ENCODE results near the gene PRKCE. TPM values are rescaled to one million over a fixed set of nuclear protein-coding genes. Genes with fewer than 3 reads are reported as not detected.

The PRKCE gene
- polyA plus RNA-seq, 3 donors, result 1.3 to 7.7 (median 2.3) TPM

DNA sequence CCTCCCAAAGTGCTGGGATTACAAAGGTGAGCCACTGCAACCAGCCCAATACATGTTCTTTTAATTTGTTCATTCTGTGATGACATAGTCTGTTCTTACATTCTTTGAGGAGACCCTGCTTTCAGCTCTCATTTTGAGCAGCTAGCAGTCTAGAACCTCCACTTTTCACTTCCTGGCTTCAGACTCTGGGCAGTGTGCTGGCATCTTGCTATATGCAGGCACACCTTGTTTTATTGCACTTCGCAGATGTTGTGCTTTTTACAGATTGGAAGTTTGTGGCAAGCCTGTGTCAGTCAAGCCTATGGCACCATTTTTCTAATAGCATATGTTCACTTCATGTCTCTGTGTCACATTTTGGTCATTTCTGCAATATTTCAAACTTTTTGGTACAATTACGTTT lies 72.4 kb downstream of the PRKCE start:
- H3K36me3 Mint-ChIP-seq, result peaks cover 0 to 7% of the 10 kb centered on the region in 2 donors
- Histone ChIP-seq H3K4me3 (replicated peaks in 1 of 3; ENCODE audit: low read depth in 2 of 3, low read length in 3 of 3) (no peak overlapping the region), H3K36me3 (replicated peaks in 1 of 2; ENCODE audit: control insufficient read depth in 1 of 2, insufficient read depth in 2 of 2, low read length in 2 of 2) (no peaks in the 10 kb centered on the region), H4K20me1 (ENCODE audit: insufficient read depth, low read length) (no peaks in the 10 kb centered on the region), H3K4me2 (replicated peaks; ENCODE audit: extremely low read depth, low read length, poor library complexity, severe bottlenecking) (no peak overlapping the region), H3K27ac (ENCODE audit: low read depth in 1 of 2, low read length in 2 of 2) (peak overlapping the region in 1 of 2 donors; percentile 75), H3K9me3 (replicated peaks in 1 of 2; ENCODE audit: control insufficient read depth in 1 of 2, insufficient read depth in 1 of 2, low read length in 2 of 2) (no peaks in the 10 kb centered on the region), H3K79me2 (ENCODE audit: insufficient read depth, low read length) (no peaks in the 10 kb centered on the region), H3K27me3 (ENCODE audit: control insufficient read depth in 2 of 2, insufficient read depth in 2 of 2, low read length in 2 of 2) (no peaks in the 10 kb centered on the region), H3K4me1 (ENCODE audit: control insufficient read depth in 1 of 2, insufficient read depth in 2 of 2, low read length in 2 of 2) (peaks cover 46 to 49% of the 10 kb centered on the region in 2 donors), H2AFZ (ENCODE audit: insufficient read depth, low read depth, low read length, poor library complexity, severe bottlenecking) (no peak overlapping the region), H3K9ac (ENCODE audit: insufficient read depth, low read length, poor library complexity, severe bottlenecking) (no peak overlapping the region)
- no peak overlapping the region for H3K4me3 Mint-ChIP-seq
- peak overlapping the region; percentile 15 to 88 (median 60) for H3K27ac Mint-ChIP-seq
- TF ChIP-seq, protein P1, sequence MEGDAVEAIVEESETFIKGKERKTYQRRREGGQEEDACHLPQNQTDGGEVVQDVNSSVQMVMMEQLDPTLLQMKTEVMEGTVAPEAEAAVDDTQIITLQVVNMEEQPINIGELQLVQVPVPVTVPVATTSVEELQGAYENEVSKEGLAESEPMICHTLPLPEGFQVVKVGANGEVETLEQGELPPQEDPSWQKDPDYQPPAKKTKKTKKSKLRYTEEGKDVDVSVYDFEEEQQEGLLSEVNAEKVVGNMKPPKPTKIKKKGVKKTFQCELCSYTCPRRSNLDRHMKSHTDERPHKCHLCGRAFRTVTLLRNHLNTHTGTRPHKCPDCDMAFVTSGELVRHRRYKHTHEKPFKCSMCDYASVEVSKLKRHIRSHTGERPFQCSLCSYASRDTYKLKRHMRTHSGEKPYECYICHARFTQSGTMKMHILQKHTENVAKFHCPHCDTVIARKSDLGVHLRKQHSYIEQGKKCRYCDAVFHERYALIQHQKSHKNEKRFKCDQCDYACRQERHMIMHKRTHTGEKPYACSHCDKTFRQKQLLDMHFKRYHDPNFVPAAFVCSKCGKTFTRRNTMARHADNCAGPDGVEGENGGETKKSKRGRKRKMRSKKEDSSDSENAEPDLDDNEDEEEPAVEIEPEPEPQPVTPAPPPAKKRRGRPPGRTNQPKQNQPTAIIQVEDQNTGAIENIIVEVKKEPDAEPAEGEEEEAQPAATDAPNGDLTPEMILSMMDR (IDR thresholded peaks at IDR 0.05), result no peak
- WGBS (ENCODE audit: insufficient coverage), result 100% methylated on average over 1 of the region's 2 CpGs
- H3K4me1 Mint-ChIP-seq, result peaks cover 55% of the 10 kb centered on the region
- intact Hi-C loops (cut with micrococcal nuclease), result no loop called here
- H3K27me3 Mint-ChIP-seq (ENCODE audit: low read depth in 3 of 3), result peaks cover 0 to 2% (median 2%) of the 10 kb centered on the region in 3 donors
- no peak for DNase-seq
- peaks cover 0 to under 1% (median 0%) of the 10 kb centered on the region in 7 donors for H3K9me3 Mint-ChIP-seq

- Histone ChIP-seq H3K4me1 (ENCODE audit: control insufficient read depth in 1 of 2, insufficient read depth in 2 of 2, low read length in 2 of 2) (peaks cover 51 to 54% of the 10 kb centered on the region in 2 donors), H3K36me3 (replicated peaks in 1 of 2; ENCODE audit: control insufficient read depth in 1 of 2, insufficient read depth in 2 of 2, low read length in 2 of 2) (no peaks in the 10 kb centered on the region), H2AFZ (ENCODE audit: insufficient read depth, low read depth, low read length, poor library complexity, severe bottlenecking) (no peak overlapping the region), H3K9me3 (replicated peaks in 1 of 2; ENCODE audit: control insufficient read depth in 1 of 2, insufficient read depth in 1 of 2, low read length in 2 of 2) (no peaks in the 10 kb centered on the region), H3K9ac (ENCODE audit: insufficient read depth, low read length, poor library complexity, severe bottlenecking) (no peak overlapping the region), H3K4me2 (replicated peaks; ENCODE audit: extremely low read depth, low read length, poor library complexity, severe bottlenecking) (no peak overlapping the region), H3K27me3 (ENCODE audit: control insufficient read depth in 2 of 2, insufficient read depth in 2 of 2, low read length in 2 of 2) (no peaks in the 10 kb centered on the region), H3K4me3 (replicated peaks in 1 of 3; ENCODE audit: low read depth in 2 of 3, low read length in 3 of 3) (no peak overlapping the region), H3K27ac (ENCODE audit: low read depth in 1 of 2, low read length in 2 of 2) (peak overlapping the region in 1 of 2 donors; percentile 75), H4K20me1 (ENCODE audit: insufficient read depth, low read length) (no peaks in the 10 kb centered on the region), H3K79me2 (ENCODE audit: insufficient read depth, low read length) (no peaks in the 10 kb centered on the region)
- Mint-ChIP-seq H3K27me3 (ENCODE audit: low read depth in 3 of 3) (peaks cover 0 to 4% (median 2%) of the 10 kb centered on the region in 3 donors), H3K27ac (peak overlapping the region; percentile 15 to 88 (median 74)), H3K36me3 (peaks cover under 1 to 9% of the 10 kb centered on the region in 2 donors), H3K4me1 (peaks cover 60% of the 10 kb centered on the region), H3K9me3 (peaks cover 0 to 1% (median 0%) of the 10 kb centered on the region in 7 donors), H3K4me3 (peak overlapping the region in 1 of 2 donors; percentile 21)
- intact Hi-C loops (cut with micrococcal nuclease), result no loop called here
- TF ChIP-seq, protein P1 (IDR thresholded peaks at IDR 0.05), result no peak
- WGBS (ENCODE audit: insufficient coverage), result no CpG with 5 or more reads among the region's 2 CpGs
- peak in 1 of 3 donors; percentile 29 for DNase-seq
Measured at GRCh38 chr2:45724335-45724734, 72.9 kb downstream of the PRKCE start.
